Measurements from ENCODE around the gene GMDS.

The GMDS gene

GRCh38 chr6:1593286-1593957 lies 652.0 kb downstream of the GMDS start:
- no peak for DNase-seq

GRCh38 chr6:1592852-1593251 lies 652.6 kb downstream of the GMDS start:
- no peak for DNase-seq

- DNase-seq = no peak
These were observed 653.5 kb downstream of the GMDS start for GRCh38 chr6:1591926-1592325.

GRCh38 chr6:1591243-1591642 lies 654.2 kb downstream of the GMDS start:
- no peak for DNase-seq

GRCh38 chr6:1590580-1590979 lies 654.8 kb downstream of the GMDS start:
- no peak for DNase-seq

- no peak for DNase-seq
These were observed 656.2 kb downstream of the GMDS start for GRCh38 chr6:1589208-1589607.

GRCh38 chr6:1587977-1588376 lies 657.4 kb downstream of the GMDS start:
- no peak for DNase-seq

GRCh38 chr6:1587546-1587945 lies 657.9 kb downstream of the GMDS start:
- no peak for DNase-seq

- DNase-seq = no peak
These were observed 658.4 kb downstream of the GMDS start for GRCh38 chr6:1586861-1587450.

- no peak for DNase-seq
These were observed 659.1 kb downstream of the GMDS start for GRCh38 chr6:1586256-1586655.

GRCh38 chr6:1585669-1586049 lies 659.7 kb downstream of the GMDS start:
- no peak for DNase-seq

- DNase-seq = no peak
These were observed 660.3 kb downstream of the GMDS start for GRCh38 chr6:1584996-1585668.

- DNase-seq = no peak
These were observed 661.3 kb downstream of the GMDS start for GRCh38 chr6:1584146-1584545.

GRCh38 chr6:1581120-1581991 lies 664.0 kb downstream of the GMDS start:
- no peak for DNase-seq

- DNase-seq = no peak
These were observed 664.8 kb downstream of the GMDS start for GRCh38 chr6:1580585-1580984.

GRCh38 chr6:1580109-1580508 lies 665.3 kb downstream of the GMDS start:
- DNase-seq = no peak

GRCh38 chr6:1579096-1579495 lies 666.3 kb downstream of the GMDS start:
- no peak for DNase-seq

GRCh38 chr6:1577896-1578745 lies 667.3 kb downstream of the GMDS start:
- DNase-seq = no peak

- no peak for DNase-seq
These were observed 668.2 kb downstream of the GMDS start for GRCh38 chr6:1577146-1577680.

- no peak for DNase-seq
These were observed 668.7 kb downstream of the GMDS start for GRCh38 chr6:1576711-1577110.

- DNase-seq = no peak
These were observed 669.2 kb downstream of the GMDS start for GRCh38 chr6:1576166-1576565.
